ENCODE results near the gene ZCCHC14. TPM values are rescaled to one million over a fixed set of nuclear protein-coding genes. Genes with fewer than 3 reads are reported as not detected.

The ZCCHC14 gene
- total and polyA plus RNA-seq, 2 experiments from 2014 or later = 4.3 to 14.5 TPM

GRCh38 chr16:87540897-87541146 is 48.0 kb upstream of the ZCCHC14 start:
- Histone ChIP-seq H3K79me2 (no peaks in the 10 kb centered on the region), H2AFZ (no peak overlapping the region), H3K27me3 (no peaks in the 10 kb centered on the region), H3K4me1 (ENCODE audit: insufficient read depth) (peaks cover 4% of the 10 kb centered on the region), H4K20me1 (ENCODE audit: insufficient read depth, poor library complexity, severe bottlenecking) (no peaks in the 10 kb centered on the region), H3K27ac (peak overlapping the region; percentile 21), H3K4me2 (peak overlapping the region; percentile 45), H3K9me2 (replicated peaks; ENCODE audit: insufficient read depth) (no peaks in the 10 kb centered on the region), H3K4me3 (no peak overlapping the region), H3K36me3 (replicated peaks; ENCODE audit: insufficient read depth, low read depth) (no peaks in the 10 kb centered on the region), H3K9me3 (ENCODE audit: low read depth) (no peaks in the 10 kb centered on the region)
- 98% methylated on average over 6 of the region's 6 CpGs for WGBS (ENCODE audit: low lambda C conversion rate, missing lambda C conversion rate)
- no peak for DNase-seq (ENCODE audit: low spot score)
- no peak for TF ChIP-seq CTCF (IDR thresholded peaks at IDR 0.05; ENCODE audit: poor library complexity)
- no peak for TF ChIP-seq EZH2phosphoT487 (IDR thresholded peaks at IDR 0.05; ENCODE audit: low read depth, severe bottlenecking, unreplicated experiment)
- TF ChIP-seq EZH2 (IDR thresholded peaks at IDR 0.05; ENCODE audit: borderline replicate concordance) = no peak

DNA sequence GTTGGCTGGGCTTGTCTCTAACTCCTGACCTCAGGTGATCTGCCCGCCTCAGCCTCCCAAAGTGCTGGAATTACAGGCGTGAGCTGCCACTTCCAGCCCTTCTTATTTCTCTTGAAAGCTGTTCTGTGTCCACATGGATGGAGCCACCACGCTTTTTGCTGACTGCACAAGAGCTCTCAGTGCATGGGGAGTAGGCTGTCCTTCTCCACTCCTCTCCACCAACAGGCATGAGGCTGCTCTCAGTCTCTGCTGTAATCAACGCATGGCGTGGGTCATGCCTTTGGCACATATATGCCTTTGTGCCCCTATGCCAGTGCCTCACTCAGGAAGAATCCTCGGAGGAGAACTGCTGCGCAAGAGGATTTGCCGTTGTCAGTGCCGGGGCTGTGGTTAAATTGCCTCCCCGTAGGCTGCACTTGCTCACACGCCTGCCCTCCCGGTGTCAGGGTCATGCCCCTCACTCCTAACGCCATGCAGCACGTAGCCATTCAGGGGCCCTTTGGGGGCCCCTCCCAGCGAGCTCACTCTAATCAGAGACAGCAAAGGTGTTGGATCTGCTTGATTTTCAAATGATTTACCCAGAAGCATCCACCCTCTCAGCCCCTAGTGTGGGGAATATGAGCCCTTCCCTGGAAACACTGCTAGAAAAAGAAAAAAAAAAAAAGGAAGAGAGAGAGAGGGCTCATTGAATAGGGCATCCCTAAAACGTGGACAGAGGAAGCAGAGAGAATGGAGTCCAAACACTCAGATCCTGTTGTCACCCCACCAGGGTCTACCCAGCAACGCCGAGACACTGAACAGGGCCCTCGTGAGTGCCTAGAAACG is 47.5 kb upstream of the ZCCHC14 start:
- no peak overlapping the region for H3K4me2 ChIP-seq
- H4K20me1 ChIP-seq (ENCODE audit: insufficient read depth, poor library complexity, severe bottlenecking) = no peaks in the 10 kb centered on the region
- no peak for DNase-seq (ENCODE audit: low spot score)
- H3K79me2 ChIP-seq = no peaks in the 10 kb centered on the region
- no peak overlapping the region for H3K27ac ChIP-seq
- no peaks in the 10 kb centered on the region for H3K27me3 ChIP-seq
- H3K4me1 ChIP-seq (ENCODE audit: insufficient read depth) = peaks cover 4% of the 10 kb centered on the region
- no peaks in the 10 kb centered on the region for H3K36me3 ChIP-seq (replicated peaks; ENCODE audit: insufficient read depth, low read depth)
- WGBS (ENCODE audit: low lambda C conversion rate, missing lambda C conversion rate) = 74% methylated on average over 20 of the region's 20 CpGs
- no peak overlapping the region for H2AFZ ChIP-seq
- H3K4me3 ChIP-seq = no peak overlapping the region
- no peaks in the 10 kb centered on the region for H3K9me3 ChIP-seq (ENCODE audit: low read depth)
- TF ChIP-seq EZH2phosphoT487 (IDR thresholded peaks at IDR 0.05; ENCODE audit: low read depth, severe bottlenecking, unreplicated experiment) (no peak), EZH2 (IDR thresholded peaks at IDR 0.05; ENCODE audit: borderline replicate concordance) (no peak), CTCF (IDR thresholded peaks at IDR 0.05; ENCODE audit: poor library complexity) (no peak)
- H3K9me2 ChIP-seq (replicated peaks; ENCODE audit: insufficient read depth) = no peaks in the 10 kb centered on the region

- H4K20me1 ChIP-seq (ENCODE audit: insufficient read depth, poor library complexity, severe bottlenecking) = no peaks in the 10 kb centered on the region
- no peaks in the 10 kb centered on the region for H3K79me2 ChIP-seq
- TF ChIP-seq EZH2 (IDR thresholded peaks at IDR 0.05; ENCODE audit: borderline replicate concordance) (no peak), EZH2phosphoT487 (IDR thresholded peaks at IDR 0.05; ENCODE audit: low read depth, severe bottlenecking, unreplicated experiment) (no peak), CTCF (IDR thresholded peaks at IDR 0.05; ENCODE audit: poor library complexity) (no peak)
- no peak overlapping the region for H3K4me2 ChIP-seq
- H3K27ac ChIP-seq = no peak overlapping the region
- H3K4me3 ChIP-seq = no peak overlapping the region
- H3K4me1 ChIP-seq (ENCODE audit: insufficient read depth) = peaks cover 4% of the 10 kb centered on the region
- 95% methylated on average over 11 of the region's 11 CpGs for WGBS (ENCODE audit: low lambda C conversion rate, missing lambda C conversion rate)
- H3K36me3 ChIP-seq (replicated peaks; ENCODE audit: insufficient read depth, low read depth) = no peaks in the 10 kb centered on the region
- no peaks in the 10 kb centered on the region for H3K9me2 ChIP-seq (replicated peaks; ENCODE audit: insufficient read depth)
- no peak overlapping the region for H2AFZ ChIP-seq
- H3K27me3 ChIP-seq = no peaks in the 10 kb centered on the region
- DNase-seq (ENCODE audit: low spot score) = no peak
- H3K9me3 ChIP-seq (ENCODE audit: low read depth) = no peaks in the 10 kb centered on the region
These were observed 46.3 kb upstream of the ZCCHC14 start for GRCh38 chr16:87539113-87539512.

Data from hepatocyte (in vitro differentiated cells).